ENCODE measurements around the gene FN1.
"Not testable (repeated sequence)": the region's sequence is repeated elsewhere in the genome, so short reads cannot be mapped to it uniquely, and the experiment has no call there.

Gene FN1

GRCh38 chr2:215363461-215364156 lies 72.3 kb downstream of the FN1 start:
- DNase-seq = no peak

GRCh38 chr2:215363039-215363438 lies 72.8 kb downstream of the FN1 start:
- no peak for DNase-seq

- DNase-seq = no peak
These were observed 73.3 kb downstream of the FN1 start for GRCh38 chr2:215362562-215362904.

- DNase-seq = no peak
These were observed 73.8 kb downstream of the FN1 start for GRCh38 chr2:215361876-215362561.

GRCh38 chr2:215361211-215361875 lies 74.5 kb downstream of the FN1 start:
- DNase-seq = no peak

- no peak for DNase-seq
These were observed 75.3 kb downstream of the FN1 start for GRCh38 chr2:215360596-215360995.

GRCh38 chr2:215360059-215360458 lies 75.8 kb downstream of the FN1 start:
- not testable (repeated sequence) for DNase-seq

GRCh38 chr2:215359576-215359922 lies 76.3 kb downstream of the FN1 start:
- DNase-seq = no peak

- no peak for DNase-seq
These were observed 76.8 kb downstream of the FN1 start for GRCh38 chr2:215358891-215359575.

- DNase-seq = no peak
These were observed 77.5 kb downstream of the FN1 start for GRCh38 chr2:215358312-215358845.

- no peak for DNase-seq
These were observed 78.2 kb downstream of the FN1 start for GRCh38 chr2:215357660-215358059.

- DNase-seq = no peak
These were observed 78.9 kb downstream of the FN1 start for GRCh38 chr2:215356948-215357461.

GRCh38 chr2:215356334-215356947 lies 79.4 kb downstream of the FN1 start:
- no peak for DNase-seq

- no peak for DNase-seq
These were observed 80.1 kb downstream of the FN1 start for GRCh38 chr2:215355801-215356200.

GRCh38 chr2:215354771-215355695 lies 80.8 kb downstream of the FN1 start:
- DNase-seq = no peak

- DNase-seq = no peak
These were observed 83.3 kb downstream of the FN1 start for GRCh38 chr2:215352602-215353001.

- no peak for DNase-seq
These were observed 88.0 kb downstream of the FN1 start for GRCh38 chr2:215347878-215348277.

- DNase-seq = no peak
These were observed 96.8 kb downstream of the FN1 start for GRCh38 chr2:215338883-215339679.

- DNase-seq = no peak
These were observed 102.8 kb downstream of the FN1 start for GRCh38 chr2:215332872-215333595.

- no peak for DNase-seq
These were observed 107.8 kb downstream of the FN1 start for GRCh38 chr2:215328066-215328465.
